Glomerular endothelial cell (primary cell): Measurements from ENCODE around the gene RAB5A. TPM values are rescaled to one million over a fixed set of nuclear protein-coding genes. Genes with fewer than 3 reads are reported as not detected.
"Not testable (repeated sequence)": the region's sequence is repeated elsewhere in the genome, so short reads cannot be mapped to it uniquely, and the experiment has no call there.

ENCODE experiments used
- DNase-seq: peaks from one replicate; pipeline ENCODE4 v3.0.0-alpha.2; 2011; ENCODE audit warnings: low read depth, low spot score; ENCODE audit errors: extremely low read depth
- total RNA-seq: library from RNA; depleted of rRNA; stranded (reverse); fragments of >200 nt; gene quantifications from 2 replicates; pipeline ENCODE4 v1.2.3, GENCODE V29; 2015

The RAB5A gene, protein sequence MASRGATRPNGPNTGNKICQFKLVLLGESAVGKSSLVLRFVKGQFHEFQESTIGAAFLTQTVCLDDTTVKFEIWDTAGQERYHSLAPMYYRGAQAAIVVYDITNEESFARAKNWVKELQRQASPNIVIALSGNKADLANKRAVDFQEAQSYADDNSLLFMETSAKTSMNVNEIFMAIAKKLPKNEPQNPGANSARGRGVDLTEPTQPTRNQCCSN
- 83.3 and 104 TPM in 2 replicates for total RNA-seq

DNA sequence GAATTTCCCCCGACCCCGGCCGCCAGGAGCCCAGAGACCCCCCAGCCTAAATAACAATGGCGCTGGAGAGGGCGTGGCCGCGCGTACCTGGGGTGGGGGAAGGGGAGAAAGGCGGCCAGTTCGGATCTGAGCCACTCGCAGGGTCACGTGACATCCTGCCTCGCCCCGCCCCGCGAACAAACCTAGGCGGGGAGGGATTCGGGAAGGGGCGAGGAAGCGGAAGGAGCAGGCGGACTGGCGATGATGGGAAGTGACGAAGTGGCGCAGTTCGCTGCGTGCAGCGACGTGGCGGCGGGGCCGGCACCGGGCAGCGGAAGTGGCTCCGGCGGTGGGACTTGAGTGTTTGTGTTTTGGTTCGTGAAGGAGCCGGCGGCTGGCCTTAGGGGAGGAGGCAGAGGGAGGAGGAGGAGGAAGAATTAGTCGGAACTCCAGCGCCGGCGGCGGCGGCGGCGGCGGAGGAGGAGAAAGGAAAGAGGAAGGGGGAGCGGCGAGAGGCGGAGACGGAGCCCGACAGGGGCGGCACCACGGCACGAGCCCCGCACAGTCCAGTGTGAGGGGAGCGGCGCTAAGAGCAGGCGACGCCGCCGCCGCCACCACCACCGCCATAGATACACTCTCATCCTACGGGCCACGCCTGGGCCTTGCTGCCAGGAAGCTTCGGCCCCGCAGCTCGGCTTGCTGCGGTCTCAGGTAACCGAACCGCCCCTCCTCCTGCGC lies at the start of gene RAB5A:
RAB5A (plus strand) TSS at position 266 of the 717 bp plus-strand sequence. CDS start 3,802 bp downstream, outside the sequence.
- DNase-seq = peak; percentile 73

DNA sequence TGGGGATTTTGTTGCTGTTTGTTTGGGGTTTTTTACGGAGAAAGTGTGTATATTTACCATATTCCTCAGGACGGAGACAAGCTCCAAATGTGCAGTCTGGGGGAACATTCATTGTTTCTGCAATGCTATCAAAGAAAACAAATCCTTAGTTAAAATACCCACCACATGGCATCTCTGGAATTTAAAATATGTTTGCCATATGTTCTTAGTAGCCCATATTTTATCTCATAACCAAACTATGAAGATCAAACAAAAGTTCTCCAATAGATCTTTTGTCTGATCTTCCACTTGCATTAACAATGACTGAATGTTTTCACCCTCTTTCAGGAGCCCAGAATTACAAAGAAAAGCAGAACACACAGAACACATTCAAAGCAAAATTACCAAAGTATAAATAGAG lies 48.2 kb upstream of the RAB5A start:
- no peak for DNase-seq

DNA sequence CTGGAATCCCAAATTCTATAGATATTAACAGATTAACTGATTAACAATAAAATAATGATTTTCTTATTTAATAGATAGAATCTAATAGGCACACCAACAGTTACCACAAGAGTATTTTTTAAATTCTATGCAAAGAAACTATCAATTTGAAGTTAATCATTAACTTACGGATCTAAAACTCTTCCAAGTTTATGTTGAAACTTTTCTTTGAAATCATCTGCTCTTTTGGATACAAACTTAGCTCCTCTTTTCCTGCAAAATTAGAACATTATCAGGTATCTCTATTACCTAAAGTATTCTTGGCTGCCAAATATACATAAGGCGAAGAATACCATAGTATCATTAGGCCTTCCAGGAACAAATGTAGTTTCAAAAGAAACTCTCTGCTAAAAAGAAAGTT lies 47.6 kb upstream of the RAB5A start:
- no peak for DNase-seq

DNA sequence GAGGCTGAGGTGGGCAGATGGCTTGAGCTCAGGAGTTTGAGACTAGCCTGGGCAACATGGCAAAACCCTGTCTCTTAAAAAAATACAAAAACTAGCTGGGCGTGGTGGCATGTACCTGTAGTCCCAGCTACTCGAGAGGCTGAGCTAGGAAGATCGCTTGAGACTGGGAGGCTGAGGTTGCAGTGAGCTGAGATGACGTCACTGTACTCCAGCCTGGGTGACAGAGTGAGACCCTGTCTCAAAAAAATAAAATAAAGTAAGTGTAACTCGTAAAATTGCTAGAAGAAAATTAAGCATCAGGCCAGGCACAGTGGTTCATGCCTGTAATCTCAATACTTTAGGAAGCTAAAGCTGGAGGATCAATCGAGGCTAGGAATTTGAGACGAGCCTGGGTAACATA lies 47.1 kb upstream of the RAB5A start:
- not testable (repeated sequence) for DNase-seq

DNA sequence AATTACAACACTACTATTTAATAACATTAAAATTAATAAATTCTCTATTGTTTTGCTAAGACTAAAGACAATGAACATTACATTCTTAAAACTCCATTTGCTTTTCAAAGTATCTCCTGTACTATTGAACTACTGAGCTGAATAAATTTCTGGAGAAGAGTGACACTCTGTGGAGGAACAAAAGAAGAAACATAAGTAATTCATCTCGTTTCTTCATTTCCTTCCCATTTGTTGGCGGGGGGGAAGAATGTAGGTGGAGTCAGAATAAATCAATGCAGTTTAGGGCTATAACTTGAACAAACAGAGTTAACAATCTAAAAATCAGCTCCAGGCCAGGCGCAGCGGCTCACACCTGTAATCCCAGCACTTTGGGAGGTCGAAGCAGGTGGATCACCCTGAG lies 45.6 kb upstream of the RAB5A start:
- no peak for DNase-seq

DNA sequence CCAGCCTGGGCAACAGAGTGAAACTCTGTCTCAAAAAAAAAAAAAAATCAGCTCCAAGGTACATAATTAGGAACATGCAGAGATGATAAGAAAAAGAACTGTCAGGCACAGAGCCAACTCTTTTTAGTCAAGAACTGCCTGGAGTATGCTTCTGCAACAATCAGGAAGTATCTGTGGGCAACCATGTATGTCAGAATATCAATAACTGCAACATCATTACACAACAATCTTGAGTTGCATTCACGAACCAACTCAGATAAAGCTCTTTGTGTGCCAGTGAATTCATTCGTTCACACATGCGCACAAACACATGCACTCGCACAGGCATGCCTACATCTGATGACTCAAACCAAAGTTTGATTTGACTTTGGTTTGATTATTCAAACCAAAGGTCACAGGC lies 45.0 kb upstream of the RAB5A start:
- no peak for DNase-seq

DNA sequence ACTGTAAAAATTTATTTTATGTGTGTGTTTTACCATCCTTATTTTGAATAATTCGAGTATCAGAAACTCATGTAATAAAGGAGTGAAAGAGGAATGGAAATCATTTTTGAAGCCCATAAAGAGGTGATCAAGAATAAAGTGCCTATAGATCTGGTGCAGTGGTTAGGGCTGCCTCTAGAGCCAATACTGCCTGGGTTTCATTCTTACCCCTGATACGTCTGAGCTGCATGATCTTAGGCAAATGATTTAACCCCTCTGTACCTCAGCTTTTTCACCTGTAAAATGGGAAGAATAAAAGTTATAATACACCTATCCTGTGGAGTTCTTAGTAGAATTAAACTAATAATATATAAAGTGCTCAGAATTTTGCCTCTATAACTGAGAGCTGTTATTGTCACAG lies 43.2 kb upstream of the RAB5A start:
- DNase-seq = no peak

DNA sequence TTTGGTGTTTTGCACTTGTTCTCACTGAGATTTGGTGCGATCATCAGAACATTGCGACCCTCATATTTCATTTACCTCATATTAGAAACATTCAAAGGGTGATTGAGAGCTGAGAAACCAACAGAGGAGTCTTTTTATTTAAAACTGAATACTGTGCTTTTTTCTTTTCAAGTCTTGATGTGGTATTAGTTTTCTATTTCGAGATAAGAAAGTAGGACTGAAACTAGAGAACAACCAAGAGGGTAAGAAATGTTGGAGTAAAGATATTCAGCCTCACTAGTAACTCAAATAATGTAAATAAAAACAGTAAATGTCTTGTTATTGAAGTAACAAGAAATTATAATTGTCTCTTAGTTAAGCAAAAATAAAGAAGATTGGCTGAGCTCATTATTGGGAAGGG lies 39.4 kb upstream of the RAB5A start:
- DNase-seq = no peak

DNA sequence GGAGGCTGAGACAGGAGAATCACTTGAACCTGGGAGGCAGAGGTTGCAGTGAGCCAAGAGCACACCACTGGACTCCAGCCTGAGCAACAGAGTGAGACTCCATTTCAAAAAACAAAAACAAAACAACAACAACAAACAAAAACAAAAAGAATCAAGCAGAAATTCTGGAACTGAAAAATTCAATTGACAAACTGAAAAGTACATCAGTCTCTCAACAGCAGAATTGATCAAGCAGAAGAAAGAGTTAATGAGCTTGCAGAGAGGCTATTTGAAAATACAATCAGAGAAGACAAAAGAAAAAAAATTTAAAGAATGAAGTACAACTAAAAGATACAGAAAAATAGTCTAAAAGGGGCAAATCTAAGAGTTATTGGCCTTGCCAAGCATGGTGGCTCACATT lies 35.4 kb upstream of the RAB5A start:
- no peak for DNase-seq

DNA sequence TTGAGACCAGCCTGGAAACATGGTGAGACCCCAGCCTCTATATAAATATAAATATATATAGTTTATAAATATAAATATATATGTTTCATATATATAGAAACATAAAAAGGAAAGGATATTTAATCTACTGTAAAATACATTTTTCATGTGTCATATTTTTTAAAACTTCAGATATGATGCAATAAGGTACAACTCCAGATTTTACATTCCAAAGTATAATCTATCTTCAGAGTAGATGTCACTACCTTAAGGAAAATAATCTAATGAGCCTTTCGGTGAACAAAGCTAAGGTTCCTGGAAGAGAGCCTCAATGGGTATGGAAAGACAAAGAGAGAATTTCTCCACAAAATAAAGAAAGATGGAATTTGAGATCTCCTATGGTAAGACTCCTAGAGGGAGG lies 29.7 kb upstream of the RAB5A start:
- no peak for DNase-seq

DNA sequence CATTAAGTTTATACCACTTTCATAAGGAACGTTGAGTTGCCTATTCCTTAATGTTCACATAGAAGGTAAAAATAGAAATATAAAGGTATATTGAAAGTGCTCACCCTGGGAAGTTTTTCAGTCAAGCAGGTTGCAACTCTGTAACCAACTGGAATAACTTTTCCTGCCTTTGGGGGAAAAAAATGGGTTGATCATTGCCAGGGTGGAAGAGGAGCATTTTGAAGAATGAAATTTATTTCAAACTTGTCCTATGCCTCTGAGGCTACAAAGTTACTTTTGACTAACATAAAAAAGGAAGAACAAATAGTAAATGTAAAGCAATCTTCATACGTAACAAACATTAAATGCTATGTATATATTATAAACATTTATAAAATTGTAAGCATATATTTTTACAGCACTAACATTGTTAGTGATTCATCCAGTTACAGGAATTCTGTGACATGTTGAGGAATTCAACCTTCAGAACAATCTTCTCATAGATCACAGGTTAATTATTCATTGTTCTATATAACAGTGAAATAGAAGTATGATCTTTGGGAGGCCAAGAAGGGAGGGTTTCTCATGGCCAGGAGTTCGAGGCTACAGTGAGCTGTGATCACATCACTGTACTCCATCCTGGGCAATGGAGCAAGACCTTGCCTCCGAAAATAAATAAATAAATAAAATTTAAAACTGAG lies 26.4 kb upstream of the RAB5A start:
- DNase-seq = no peak

DNA sequence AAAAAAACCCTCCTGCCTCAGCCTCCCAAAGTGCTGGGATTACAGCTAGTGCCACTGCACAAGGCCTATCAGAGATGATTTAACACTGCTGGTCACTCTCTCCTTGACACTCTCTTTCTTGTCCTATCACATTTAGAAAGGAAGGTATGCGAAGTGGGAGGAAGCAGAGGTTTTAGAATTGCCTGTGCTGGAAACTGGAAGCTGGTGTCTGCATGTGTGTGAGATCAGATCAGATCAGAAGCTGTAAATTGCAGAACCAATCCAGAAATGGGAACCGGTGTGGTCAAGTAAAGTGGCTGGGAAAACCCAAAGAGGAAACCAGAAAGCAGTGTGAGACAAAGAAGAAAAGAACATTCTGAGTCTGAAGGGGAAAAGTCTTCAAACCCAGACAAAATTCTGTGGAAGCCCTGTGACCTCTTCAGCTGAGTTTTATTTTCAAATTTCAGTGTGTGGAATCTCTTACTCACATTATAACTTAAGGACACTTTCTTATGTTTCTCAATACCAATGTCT lies 15.7 kb upstream of the RAB5A start:
- no peak for DNase-seq

DNA sequence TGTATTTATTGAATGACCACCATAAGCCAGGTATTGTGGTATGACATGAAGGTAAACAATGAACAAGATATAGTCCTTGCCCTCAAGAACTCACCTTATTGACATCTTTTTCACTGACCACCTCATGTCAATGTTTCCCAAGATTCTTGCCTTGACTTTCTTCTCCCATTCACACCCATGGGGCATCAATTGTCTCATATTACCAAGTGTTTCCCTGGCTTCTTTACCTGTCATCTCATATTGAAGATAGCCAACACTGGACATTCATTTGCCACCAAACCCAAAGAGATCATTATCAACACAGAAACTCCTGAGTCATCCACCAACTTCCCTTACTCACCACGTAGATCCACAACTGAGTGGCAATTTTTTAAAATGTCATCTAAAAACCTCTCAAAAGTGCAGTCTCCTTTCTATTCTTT lies 15.1 kb upstream of the RAB5A start:
- no peak for DNase-seq

DNA sequence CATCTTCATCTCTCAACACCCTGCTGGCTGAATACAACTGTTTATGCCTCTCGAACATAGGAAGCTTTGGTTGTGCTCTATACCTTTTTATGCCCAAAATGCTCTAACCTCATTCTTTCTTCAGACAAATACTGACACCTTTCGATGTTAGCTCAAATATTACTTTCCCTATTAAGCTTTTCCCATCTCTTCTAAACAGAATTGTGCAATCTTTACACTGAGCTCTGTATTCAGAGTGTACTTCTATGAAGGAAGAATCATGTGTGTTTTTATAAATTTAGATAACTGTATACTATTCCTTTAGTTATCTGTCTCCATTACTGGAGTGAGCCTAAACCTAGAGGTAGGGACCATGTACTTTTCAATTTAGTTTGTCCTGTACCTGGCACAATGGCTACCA lies 14.5 kb upstream of the RAB5A start:
- DNase-seq = no peak

DNA sequence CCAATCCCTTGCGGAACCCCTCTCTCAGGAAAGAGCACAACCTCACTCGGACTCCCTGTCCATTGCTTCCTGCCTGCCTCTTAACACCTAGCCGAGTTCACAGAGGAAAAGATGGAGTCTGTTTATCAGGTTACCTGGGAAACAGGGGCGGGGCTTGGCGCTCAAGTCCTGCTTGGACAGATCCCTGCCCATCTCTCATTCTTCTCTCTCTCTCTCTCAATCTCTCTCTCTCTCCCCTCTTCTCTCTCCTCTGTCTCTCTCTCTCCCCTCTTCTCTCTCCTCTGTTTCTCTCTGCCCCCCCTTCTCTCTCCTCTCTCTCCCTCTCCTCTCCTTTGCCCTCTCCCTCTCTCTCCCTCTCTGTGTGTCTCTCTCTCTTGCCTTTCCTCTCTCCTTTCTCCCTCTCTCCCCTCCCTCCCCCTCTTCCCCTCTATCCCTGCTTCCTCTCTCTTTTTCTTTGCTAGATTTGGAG lies 12.8 kb upstream of the RAB5A start, which contains the start of gene EFHB:
EFHB (minus strand) TSS at position 120 of the 469 bp plus-strand sequence. CDS start 199 bp downstream, outside the sequence.
- DNase-seq = no peak

DNA sequence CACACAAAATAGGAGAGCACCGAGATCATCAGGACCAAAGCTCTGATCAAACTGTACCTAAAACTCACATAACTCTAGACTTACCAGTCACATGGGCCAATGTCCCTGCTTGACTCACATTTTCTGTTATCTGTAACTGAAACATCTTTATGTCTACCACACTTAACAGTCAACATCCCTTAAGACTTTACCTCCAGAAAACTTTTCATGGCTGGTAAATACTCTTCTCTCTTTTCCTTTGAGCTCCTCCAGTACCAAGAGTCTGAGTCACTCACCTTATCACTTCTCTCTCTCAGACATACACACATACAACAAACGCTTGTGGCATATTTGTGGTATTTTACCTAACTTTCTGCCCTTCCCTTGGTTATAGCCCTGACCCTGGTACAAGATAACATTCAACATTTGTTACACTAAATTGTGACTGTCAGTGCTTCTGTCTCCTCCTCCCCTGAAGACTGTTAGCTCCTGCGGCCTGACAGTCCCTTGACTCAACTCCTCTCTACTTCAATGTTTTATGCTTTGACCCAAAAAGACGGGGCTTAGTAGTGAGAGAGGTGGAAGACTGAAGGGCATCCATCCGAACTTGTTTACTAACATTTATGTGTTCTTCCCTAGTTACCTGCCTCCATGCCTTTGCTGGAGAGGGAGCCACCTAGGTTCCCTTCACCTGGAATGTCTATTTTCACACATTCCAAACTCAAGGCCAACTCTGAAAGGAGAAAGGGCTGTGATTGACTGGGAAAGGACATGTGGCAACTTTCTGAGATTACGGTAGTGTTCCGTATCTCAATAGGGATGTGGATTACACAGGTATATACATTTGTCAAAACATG lies 9.2 kb upstream of the RAB5A start:
- no peak for DNase-seq

DNA sequence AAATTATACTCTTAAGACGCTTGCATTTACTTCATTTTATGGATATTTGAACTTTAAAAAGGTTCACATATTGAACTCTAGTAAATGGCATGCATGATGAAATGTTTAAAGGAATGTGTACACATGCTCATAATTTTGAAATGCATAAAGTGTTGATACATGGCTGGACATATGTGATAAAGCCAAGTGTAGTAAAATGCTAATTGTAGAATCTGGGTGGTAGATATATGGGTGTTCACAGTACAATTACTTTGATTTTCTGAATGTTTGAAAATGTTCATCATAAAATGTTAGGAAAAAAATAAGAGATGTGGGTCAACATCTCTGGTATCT lies 8.6 kb upstream of the RAB5A start:
- no peak for DNase-seq

DNA sequence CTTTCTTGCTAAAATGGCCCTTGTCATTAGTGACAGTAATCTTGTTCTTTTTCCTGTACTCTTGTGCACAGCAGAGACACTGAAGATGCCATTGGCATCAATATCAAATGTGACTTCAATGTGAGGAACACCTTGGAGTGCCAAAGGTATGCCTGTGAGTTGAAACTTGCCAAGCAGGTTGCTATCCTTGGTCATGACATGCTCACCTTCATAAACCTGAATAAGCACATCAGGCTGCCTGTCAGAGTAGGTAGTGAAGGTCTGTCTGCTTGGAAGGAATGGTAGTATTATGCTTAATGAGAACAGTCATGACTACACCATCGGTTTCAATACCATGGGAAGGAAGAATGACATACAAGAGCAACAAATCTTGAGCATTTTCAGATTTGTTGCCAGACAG lies 6.3 kb upstream of the RAB5A start:
- no peak for DNase-seq

DNA sequence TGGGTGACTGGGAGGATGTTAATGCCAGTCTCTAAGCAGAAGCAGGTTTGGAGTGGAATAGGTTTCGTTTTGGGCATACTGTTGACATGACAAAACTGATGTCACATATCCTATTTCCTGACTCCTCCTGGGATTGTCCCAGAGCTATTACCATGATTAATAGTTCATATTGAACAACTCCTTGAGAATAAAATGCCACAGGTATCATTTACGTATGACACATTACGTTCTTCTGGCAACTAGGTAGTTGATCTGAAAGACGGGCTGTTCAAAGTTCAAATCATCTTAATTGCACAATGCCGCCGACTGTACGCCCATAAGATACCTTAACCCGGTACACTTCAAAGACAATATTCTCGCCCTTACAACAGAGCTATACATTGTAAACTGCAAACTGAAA lies 1.4 kb upstream of the RAB5A start:
- no peak for DNase-seq

DNA sequence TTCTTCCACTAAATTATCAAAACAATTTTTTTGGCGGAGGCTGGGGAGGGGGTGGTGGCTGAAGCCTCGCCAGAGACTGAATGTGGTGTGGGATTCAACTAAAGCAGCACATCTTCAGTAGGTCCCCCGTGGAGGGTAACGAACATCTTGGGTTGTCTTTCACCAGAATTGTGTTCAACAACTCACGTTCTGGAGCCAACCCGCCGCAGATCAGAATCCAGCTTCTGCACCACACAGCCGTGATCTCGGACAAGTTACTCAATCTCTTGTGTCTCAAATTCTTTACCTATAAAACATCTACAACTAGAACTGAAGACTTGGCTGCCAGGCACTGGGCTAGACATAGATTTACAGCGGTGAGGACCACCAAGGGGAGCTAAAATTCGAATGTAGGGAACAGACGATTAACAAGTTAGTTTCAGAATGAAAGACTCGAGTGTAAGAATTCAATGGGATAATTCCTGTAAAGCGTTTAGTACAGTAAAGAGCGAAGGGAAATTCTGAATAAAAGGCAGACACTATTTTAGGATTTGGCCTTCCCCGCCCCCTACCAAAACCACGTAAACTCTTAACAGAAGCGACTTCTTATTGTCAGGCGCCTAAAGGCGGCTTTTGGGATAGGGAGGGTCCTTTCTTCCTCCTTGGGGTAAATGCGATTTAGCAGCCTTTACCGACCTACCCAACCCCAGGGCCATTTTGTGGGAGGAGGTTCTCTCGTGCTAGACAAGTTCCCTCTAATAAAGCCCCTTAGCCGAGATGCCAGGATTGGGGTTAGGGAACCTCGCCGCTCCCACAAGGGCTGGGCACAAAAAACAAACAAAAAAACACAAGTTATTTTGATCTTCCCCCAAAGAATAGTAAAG lies 697 bp upstream of the RAB5A start:
- no peak for DNase-seq
